GM13976 (cell line): Measurements from ENCODE around the gene IFNK.
"Not testable (repeated sequence)": the region's sequence is repeated elsewhere in the genome, so short reads cannot be mapped to it uniquely, and the experiment has no call there.

Experiments
- DNase-seq: peaks from one replicate; pipeline ENCODE4 v3.0.0; 2012; ENCODE audit warnings: low spot score
- in situ Hi-C: fragments of 300-500 bp; cut with MboI; formaldehyde crosslinking; loops from one replicate; pipeline ENCODE4 v1.12.0; 2022; ENCODE audit warnings: low sequenced_read_pairs, mixed read lengths, inconsistent platforms; ENCODE audit not compliant: unreplicated experiment
- TF ChIP-seq, protein P1 (sequence below): IDR thresholded peaks from 2 replicates; pipeline ENCODE4 v1.5.1; 2012; ENCODE audit warnings: borderline replicate concordance, mild to moderate bottlenecking; ENCODE audit not compliant: insufficient read depth; ENCODE audit errors: extremely low read depth, missing control alignments, control extremely low read depth

Gene IFNK

DNA sequence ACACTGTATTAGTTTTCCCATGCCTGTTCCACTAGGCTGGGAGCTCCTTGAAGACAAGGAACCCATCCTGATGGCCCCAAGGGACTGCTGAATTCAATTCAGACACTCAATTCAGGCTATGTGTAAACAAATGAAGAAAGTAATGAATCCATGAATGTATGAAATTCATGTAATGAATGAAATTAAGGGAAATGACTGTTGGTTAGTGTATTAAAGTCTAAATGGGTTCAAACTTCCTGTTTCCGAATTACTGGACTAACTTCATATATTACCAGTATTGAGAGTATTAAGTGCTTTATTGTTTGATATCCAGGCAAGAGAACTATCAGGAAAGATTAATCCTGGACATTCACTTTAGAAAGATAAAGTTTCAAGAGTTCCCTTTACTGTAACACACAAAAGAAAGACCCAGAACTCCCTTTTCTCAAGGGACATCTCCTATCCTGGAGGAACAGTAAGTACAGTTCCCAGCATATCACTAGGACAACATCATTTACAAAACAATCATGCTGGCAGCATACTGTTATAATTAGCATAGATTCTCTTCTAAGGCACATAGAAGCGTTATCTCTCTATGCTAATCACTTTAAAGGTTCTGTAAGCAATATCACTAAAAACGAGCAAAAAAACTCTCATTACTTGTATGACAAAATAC, 28.5 kb upstream of the IFNK start:
- DNase-seq, result no peak
- TF ChIP-seq, protein P1, sequence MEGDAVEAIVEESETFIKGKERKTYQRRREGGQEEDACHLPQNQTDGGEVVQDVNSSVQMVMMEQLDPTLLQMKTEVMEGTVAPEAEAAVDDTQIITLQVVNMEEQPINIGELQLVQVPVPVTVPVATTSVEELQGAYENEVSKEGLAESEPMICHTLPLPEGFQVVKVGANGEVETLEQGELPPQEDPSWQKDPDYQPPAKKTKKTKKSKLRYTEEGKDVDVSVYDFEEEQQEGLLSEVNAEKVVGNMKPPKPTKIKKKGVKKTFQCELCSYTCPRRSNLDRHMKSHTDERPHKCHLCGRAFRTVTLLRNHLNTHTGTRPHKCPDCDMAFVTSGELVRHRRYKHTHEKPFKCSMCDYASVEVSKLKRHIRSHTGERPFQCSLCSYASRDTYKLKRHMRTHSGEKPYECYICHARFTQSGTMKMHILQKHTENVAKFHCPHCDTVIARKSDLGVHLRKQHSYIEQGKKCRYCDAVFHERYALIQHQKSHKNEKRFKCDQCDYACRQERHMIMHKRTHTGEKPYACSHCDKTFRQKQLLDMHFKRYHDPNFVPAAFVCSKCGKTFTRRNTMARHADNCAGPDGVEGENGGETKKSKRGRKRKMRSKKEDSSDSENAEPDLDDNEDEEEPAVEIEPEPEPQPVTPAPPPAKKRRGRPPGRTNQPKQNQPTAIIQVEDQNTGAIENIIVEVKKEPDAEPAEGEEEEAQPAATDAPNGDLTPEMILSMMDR, result no peak
- in situ Hi-C loops, result no loop called here

DNA sequence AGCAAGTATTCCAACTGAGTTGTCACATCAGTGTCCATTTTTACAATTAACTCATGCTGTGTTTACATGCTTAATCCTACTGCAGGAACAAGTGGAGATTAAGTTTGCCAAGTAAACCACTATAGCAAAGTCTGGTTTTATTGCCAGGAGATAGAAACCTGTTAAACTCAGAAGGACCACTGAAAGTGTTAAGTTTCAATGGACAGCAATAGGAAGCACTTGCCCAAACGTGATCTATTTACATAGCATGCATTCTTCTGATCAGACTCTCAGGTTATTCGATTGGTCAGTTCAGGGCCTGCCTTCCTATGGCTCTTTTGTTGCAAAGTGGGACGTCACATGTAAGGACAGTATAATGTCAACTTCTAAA, 28.0 kb upstream of the IFNK start:
- no peak for DNase-seq
- TF ChIP-seq, protein P1, result no peak
- in situ Hi-C loops, result no loop called here

DNA sequence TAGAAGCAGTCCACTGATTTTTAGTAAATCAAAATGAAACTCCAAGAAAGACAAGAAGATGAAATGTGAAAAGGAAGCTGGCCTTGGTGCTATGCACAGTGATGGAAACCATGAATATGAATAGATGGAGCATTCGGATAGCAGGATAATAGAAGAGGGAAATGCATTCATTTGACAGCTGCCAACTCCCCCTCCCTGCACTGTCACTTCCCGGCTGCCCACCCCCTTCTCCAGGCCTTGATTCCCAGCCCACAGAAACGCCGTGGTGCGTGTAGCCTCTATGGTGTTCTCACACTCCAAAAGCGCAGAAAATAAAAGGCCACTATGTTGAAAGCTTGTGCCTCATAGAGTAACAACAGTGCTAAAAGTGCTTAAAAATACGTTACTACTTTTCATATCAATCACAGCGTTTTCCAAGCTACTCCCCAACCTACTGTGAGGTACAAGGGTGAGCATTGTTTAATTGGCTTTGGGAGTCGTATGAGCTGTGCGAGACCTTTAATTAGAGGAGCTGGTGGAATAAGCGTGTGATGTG, 26.1 kb upstream of the IFNK start:
- TF ChIP-seq, protein P1, result no peak
- no peak for DNase-seq
- in situ Hi-C loops, result no loop called here

DNA sequence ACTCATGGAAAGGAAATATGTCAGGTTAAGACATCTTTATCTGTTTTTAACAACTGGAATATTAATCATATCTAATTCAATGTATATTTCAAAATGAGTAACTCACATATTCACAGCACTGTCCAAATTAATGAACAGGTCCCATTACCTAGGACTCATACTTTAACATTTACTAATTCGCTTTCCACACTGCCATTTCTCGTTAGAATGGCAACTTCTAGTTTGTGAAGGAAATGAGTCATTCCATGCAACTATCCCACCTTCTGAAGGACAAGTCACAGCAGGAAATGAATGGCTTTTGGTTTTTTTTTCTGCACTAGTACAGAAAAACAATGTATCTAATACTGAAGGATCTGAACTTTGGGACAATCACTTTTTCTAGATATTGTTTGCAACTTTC, 24.6 kb upstream of the IFNK start:
- DNase-seq, result no peak
- TF ChIP-seq, protein P1, result no peak
- in situ Hi-C loops, result no loop called here

DNA sequence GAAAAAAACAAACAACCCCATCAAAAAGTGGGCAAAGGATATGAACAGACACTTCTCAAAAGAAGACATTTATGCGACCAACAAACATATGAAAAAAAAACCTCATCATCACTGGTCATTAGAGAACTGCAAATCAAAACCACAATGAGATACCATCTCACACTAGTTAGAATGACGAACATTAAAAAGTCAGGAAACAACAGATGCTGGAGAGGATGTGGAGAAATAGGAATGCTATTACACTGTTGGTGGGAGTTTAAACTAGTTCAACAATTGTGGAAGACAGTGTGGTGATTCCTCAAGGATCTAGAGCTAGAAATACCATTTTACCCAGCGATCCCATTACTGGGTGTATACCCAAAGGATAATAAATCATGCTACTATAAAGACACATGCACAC, 23.2 kb upstream of the IFNK start:
- in situ Hi-C loops, DNase-seq: not testable (repeated sequence)

DNA sequence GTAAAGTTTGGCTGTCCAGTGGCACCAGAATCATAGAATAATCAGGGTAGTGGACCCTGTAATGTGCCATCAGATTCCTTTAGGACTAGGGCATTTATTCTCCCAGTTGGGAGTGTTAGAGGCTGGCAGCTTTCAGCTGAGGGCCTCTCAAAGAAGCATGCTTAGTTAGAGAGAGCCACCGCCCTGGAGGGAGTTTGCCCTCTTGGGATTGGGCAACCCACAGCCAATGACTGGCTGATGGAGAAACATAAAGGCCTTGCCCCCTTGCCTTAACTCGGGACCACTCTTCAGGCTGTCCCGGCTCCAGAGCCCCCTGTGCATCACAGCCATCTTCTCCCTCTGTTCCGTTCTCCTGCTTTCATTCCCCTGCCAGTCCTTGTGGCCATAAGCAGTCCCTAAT, 20.5 kb upstream of the IFNK start:
- TF ChIP-seq, protein P1, result no peak
- in situ Hi-C loops, result no loop called here

DNA sequence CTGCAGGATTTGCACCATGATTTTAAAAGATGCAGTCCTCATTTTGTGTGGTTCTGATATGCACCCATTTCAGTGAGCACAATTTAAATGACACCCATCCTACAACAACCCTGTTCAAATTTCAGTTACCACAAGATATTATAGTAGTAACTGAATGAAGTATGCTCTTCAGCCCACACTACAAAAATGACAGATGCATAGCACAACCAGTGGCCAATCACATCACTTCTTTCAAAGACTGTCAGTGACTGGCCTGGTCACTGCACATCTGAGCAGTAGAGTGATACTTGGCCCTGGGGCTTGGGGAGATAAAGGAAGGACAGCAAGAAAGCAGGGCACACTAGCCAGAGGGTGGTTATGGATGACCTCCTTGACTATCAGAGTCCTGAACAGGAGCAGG, 19.8 kb upstream of the IFNK start:
- TF ChIP-seq, protein P1, result no peak
- in situ Hi-C loops, result no loop called here

More for the DNA sequence above, 20.5 kb upstream of the IFNK start:
- DNase-seq, result no peak

More for the DNA sequence above, 19.8 kb upstream of the IFNK start:
- DNase-seq, result no peak
